Measurements from ENCODE around the gene JARID2.
"Not testable (repeated sequence)": the region's sequence is repeated elsewhere in the genome, so short reads cannot be mapped to it uniquely, and the experiment has no call there.

Gene JARID2

GRCh38 chr6:15531973-15532372 lies 286.1 kb downstream of the JARID2 start:
- no peak for DNase-seq

- DNase-seq, result no peak
Observed at GRCh38 chr6:15533379-15534026, 287.6 kb downstream of the JARID2 start.

- no peak for DNase-seq
Observed at GRCh38 chr6:15534974-15535373, 289.1 kb downstream of the JARID2 start.

GRCh38 chr6:15535495-15536197 lies 289.8 kb downstream of the JARID2 start:
- no peak for DNase-seq

GRCh38 chr6:15536198-15536955 lies 290.5 kb downstream of the JARID2 start:
- DNase-seq, result no peak

GRCh38 chr6:15538106-15538505 lies 292.2 kb downstream of the JARID2 start:
- DNase-seq, result no peak

GRCh38 chr6:15538766-15539495 lies 293.1 kb downstream of the JARID2 start:
- DNase-seq, result no peak

- DNase-seq, result no peak
Observed at GRCh38 chr6:15539722-15540270, 293.9 kb downstream of the JARID2 start.

GRCh38 chr6:15543332-15543917 lies 297.6 kb downstream of the JARID2 start:
- DNase-seq, result not testable (repeated sequence)

GRCh38 chr6:15544321-15544900 lies 298.5 kb downstream of the JARID2 start:
- DNase-seq, result no peak

GRCh38 chr6:15546591-15546990 lies 300.7 kb downstream of the JARID2 start:
- DNase-seq, result no peak

GRCh38 chr6:15547400-15547799 lies 301.5 kb downstream of the JARID2 start:
- DNase-seq, result no peak

- DNase-seq, result no peak
Observed at GRCh38 chr6:15549371-15549770, 303.5 kb downstream of the JARID2 start.

- no peak for DNase-seq
Observed at GRCh38 chr6:15550546-15551123, 304.8 kb downstream of the JARID2 start.

- no peak for DNase-seq
Observed at GRCh38 chr6:15551262-15551661, 305.4 kb downstream of the JARID2 start.

GRCh38 chr6:15551798-15552197 lies 305.9 kb downstream of the JARID2 start:
- DNase-seq, result no peak

- DNase-seq, result no peak
Observed at GRCh38 chr6:15553031-15553430, 307.2 kb downstream of the JARID2 start.

- DNase-seq, result no peak
Observed at GRCh38 chr6:15553736-15554294, 307.9 kb downstream of the JARID2 start.

- DNase-seq, result no peak
Observed at GRCh38 chr6:15554728-15555100, 308.8 kb downstream of the JARID2 start.

GRCh38 chr6:15555101-15556038 lies 309.5 kb downstream of the JARID2 start:
- DNase-seq, result no peak
